Midbrain (tissue), 1 donor: ENCODE results near the gene DOCK9.
A peak's percentile ranks its signal among the peaks of the same experiment; 100 is the strongest.

ENCODE experiments used
- DNase-seq: peaks from one replicate; lab custom pipeline; 2025; lab: John Stamatoyannopoulos, UW

DOCK9 gene

DNA sequence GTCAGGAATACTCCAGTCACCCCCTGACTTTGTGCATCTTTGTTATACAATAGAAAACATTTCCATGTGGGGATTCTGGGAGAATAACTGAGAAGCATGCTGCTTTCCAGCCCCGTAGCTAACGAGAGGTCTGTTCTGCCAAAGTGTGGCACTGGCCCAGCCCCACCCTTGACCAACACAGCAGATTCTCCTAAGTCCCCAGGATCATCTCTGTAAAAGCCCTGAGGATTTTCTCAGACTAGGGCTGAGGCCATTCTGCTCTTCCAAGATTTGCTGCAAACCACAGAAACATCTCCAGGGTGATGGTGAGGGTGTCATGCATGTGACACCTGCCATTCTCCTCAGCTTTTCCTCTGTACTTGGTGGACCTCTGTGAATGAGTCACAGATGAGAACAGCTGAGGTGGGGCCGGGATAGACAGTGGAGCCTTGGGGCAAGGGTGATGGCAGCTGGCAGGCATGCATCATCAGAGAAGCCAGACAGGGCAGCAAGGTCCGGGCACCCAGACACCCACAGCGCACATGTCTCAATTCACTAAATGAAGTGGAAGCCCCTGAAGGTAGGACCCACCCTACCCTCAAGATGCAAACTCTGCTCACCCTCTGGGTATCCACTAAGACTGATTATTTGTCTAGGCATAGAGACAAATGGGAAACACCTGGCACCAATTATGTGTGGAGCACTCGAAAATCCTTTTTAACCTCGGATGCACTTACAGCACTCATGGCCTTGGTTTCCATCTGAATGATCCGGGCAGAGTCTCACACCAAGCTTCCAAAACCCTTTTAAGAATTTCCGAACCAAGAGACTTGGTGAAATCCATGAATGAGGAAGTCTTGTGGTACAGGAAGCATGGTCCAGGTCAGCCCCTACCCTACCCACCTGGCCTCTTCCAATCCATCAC is 20.1 kb upstream of the DOCK9 start:
- no peak for DNase-seq

DNA sequence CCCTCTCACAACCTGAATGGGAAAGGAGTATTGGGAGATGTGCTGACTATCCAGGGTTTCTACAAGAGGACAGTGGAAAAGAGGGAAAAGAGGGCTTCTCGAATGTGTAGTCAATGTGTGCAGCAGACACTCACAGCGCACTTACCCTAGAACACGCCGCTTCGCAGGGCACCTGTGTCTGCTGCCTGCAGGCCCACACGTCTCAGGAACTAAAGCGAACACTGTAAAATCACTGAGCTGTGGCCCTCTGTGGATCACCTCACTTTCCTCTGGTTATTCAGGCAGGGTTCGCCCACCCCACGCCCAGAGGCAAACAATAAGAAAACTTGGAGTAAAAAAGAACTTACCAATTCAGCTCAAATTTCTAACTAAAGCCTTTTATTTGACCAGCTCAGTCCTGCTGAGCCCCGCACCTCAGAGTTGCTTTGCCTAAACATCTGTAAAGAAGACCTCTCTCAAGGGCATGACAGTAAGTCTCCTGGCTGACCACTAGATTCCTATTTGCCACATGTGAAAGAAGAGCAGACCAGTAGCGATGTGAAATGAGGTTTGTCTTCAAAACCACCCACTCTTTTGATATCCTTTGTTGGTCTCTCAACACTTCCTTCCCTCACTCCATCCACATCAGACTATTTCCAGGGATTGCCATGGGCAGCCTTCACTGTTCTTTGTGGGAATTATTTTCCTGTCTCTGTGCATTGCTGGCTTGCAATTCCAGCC is 19.3 kb upstream of the DOCK9 start:
- DNase-seq = no peak

DNA sequence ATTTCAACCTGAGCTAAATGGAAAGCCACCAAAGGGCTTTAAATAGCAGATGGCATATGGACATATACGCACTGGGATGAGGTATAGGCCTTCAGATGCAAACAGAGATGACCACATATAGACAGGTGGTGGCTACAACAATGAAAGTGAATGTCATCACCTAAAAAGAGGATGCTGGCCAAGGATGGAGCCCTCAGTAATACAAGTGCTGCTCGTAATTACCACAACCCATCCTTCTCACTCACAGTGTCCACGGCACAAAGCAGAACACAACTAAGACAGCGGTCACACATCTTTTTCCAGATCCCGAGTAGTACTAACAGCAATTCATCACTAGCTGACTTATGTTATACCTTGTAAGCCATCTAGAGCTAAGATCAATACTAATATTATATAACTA is 18.2 kb upstream of the DOCK9 start:
- no peak for DNase-seq

DNA sequence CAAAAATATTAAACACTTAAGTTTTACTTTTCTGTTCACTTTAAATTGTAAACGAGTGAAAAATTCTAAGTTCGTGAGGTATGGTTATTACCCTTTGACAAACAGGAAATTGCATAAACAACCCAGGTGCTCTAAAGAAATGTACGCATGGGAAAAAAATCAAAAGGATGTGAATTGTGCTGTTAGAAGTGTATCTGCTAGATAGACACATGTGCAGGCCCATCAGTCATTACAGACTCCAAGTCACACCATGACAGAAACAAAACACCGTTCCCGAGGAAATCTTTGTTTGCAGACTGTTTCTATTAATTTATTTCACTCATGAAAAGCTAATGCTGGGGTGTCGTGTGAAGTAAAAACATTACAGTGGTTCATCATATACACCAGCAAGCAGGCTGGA is 17.0 kb upstream of the DOCK9 start:
- no peak for DNase-seq

DNA sequence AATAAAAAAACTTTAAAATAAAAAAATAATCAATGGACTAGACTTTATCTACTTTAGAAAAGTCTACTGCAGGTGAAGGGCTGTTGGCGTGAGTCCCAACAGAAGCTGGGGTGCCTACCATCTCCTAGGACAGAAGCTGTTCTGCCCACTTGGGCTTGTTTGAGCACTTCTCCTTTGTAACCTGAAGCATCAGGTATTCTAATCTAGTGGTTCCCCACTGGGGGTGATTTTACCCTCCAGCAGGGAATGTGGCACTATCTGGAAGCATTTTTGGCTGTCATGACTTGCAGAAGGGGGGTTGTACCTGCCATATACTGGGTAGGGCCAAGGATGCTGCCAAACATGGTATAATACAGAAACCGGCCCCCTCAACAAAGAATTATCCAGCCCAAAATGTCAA is 16.2 kb upstream of the DOCK9 start:
- no peak for DNase-seq

DNA sequence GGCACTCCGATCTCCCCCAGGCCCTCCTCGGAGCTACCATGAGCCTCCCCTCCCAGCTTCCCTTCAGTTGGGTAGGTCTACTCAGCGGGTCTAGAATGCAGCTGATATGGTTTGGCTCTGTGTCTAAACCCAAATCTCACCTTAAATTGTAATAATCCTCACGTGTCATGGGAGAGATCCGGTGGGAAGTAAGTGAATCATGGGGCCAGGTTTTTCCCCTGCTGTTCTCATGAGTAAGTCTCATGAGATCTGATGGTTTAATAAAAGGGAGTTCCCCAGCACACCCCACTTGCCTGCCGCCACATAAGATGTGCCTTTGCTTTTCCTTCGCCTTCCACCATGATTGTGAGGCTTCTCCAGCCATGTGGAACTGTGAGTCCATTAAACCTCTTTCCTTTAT is 14.5 kb upstream of the DOCK9 start:
- no peak for DNase-seq

- no peak for DNase-seq
Observed at GRCh38 chr13:98990701-98991100, 12.8 kb upstream of the DOCK9 start.

DNA sequence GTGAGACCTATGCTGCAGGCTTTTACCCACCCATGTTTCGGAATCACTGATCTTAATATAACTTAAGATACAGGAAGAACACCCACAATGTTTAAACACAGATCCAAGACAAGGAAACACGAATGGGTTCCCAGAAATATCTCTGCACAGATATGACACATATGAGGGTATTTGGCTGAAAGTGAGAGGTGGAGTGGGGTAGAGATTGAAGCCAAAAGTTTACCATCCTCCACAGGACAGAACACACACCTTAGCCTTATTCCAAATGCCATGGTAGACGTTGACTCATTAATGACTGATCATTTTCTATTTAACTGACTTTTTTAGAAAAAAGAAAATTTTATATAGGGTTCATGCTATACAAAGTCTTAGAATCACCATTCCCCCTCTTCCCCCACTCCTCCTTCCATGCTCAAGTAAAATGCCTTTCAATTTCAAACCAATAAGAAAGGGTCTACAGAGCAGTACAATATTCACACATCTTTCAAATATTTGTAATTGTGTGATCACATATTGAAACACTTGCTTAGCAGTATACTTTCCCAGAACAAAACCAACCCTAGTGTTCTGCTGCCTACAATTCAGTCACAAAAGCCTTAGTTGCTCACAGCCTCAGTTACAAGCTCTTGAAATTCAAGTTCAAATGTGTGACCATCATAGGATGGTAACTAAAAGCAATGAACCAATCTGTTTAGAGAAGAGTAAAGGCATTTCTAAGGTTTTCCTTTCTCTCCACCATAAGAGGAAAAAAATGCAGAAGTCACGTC is 11.8 kb upstream of the DOCK9 start:
- DNase-seq = no peak

DNA sequence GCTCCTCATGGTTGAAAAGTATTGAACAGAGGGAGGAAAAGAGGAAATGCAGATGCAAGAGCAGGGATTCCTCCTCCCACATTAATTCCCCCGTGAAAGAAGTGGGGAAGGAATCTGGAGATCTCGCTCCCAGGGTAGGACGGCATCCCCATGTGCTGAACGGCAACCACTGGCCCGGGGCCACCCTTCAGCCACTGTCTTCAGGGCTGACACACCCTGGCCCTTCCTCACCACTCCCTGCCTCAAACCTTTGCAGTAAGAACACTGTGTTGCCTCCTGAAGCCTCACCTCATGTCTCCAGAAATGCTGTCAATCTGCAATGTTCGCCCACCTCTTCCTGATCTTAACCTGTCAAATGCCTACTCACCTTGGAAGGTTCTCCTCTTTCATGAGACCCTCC is 10.9 kb upstream of the DOCK9 start:
- DNase-seq = no peak

DNA sequence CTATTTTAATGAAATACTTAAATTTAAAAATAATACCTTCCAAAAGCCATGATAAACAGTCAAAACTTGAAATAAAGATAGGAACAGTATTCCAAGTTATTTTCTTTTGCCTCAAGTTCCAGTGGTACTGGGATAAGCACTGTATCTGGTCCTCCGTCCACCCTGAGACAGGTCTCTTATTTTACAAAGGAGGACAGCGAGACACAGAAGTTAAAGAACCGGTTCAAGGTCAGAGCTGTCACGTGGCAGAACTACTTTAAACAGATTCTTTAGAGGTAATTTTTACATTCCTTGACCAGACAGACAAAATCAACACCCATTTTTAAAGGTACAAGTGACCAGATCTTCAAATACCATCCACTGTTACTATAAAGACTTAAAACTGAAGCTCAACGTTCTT is 10.4 kb upstream of the DOCK9 start:
- no peak for DNase-seq

DNA sequence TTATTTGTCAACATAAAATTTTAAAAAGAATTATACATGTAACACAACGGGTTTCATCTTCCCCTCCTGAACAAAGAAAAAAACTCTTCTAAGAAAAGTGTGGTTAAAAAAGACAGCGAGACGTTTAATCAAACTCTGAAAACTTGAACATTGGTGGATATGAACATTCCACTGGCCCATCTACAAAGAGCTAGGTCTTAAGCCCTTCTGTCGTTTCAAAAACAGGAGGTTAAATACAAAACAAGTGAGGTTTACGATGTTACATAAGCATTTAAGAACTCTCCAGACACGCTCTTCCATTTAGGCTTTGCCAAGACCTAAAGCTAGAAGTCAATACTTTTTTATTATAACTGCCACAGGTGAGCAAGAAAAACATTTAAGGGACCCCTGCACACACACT is 9.4 kb upstream of the DOCK9 start:
- DNase-seq = no peak

DNA sequence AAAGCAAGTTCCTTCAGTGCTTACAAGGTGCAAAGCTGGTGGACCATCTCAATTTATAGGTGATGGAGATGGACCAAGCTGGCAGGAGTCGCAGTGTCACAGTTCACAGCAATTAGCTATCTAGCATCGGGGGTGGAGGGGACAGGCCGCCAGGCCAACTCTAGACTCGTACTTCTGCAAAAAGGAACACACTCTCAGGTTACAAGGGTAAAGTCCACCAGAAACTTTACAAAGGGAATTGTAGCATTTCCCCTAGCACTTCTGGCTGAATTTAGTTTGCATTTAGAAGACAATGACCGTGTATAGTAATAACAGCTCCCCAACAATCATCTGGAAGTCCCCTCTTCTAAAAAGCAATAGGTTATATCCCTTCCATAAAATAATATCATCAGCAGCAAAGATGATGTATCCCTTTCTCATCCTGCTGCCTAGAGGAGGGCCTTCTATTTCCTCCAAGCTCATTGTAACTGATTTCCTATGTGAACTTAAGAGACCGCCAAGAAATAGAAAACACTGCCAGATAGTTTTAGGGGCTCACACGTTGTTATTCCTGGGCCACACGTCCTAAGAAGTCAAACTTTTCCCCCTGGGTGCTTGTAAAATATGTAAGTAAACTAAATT is 8.5 kb upstream of the DOCK9 start:
- no peak for DNase-seq

- DNase-seq = no peak
Observed at GRCh38 chr13:98985591-98985990, 7.7 kb upstream of the DOCK9 start.

GRCh38 chr13:98984983-98985382 is 7.1 kb upstream of the DOCK9 start:
- DNase-seq = no peak

GRCh38 chr13:98984118-98984517 is 6.3 kb upstream of the DOCK9 start:
- DNase-seq = no peak

DNA sequence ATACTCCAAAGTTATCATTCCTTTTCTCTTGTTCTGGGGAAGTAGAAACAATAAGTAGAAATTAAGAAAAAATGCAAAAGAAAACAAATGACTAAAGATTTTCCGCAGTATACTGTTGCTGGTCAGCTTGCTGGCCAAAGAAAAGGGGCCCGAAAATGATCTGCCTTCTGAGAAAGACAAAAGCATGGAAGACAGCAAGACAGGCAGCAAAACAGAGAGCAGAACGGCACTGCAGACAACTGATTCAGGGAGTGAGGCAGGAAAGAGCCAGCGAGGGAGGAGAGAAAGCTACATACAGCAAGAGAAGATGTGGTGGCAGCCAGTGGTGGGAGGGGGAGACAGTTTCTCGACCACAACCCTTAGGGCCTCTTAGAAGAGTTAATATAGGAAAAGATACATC is 5.3 kb upstream of the DOCK9 start:
- no peak for DNase-seq

- DNase-seq = no peak
Observed at GRCh38 chr13:98981369-98982080, 3.7 kb upstream of the DOCK9 start.

- no peak for DNase-seq
Observed at GRCh38 chr13:98979012-98979660, 1.3 kb upstream of the DOCK9 start.

GRCh38 chr13:98978280-98978679 is 416 bp upstream of the DOCK9 start:
- no peak for DNase-seq

GRCh38 chr13:98976941-98977340 is 923 bp downstream of the DOCK9 start:
- DNase-seq = peak; percentile 33

DNA sequence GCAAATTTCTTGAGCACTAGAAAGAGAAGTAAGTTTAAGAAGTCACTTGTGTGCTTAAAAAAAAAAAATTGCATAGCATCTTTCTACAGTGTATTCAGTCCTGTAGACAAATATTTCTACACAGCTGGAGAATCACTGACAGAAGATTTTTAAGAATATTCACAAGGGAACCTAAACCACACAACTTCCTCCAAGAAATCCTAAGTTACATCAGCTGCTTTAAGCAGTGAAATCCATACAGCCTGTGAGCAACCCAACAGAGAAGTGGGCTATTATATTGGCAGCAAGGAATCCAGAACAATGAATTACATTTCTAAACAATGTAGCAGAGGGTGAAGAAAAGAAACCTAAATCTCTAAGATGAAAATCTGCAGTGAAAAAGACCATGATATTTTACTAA is 1.5 kb downstream of the DOCK9 start:
- DNase-seq = peak; percentile 38
